NCI-H2081 treated with DMSO at 0.1 percent for 48 hours (cell line): Measurements from ENCODE around the gene ENTPD2.
A peak's percentile ranks its signal among the peaks of the same experiment; 100 is the strongest.
"Not testable (repeated sequence)": the region's sequence is repeated elsewhere in the genome, so short reads cannot be mapped to it uniquely, and the experiment has no call there.

Experiments
- DNase-seq: peaks from one replicate; lab custom pipeline; 2025; lab: John Stamatoyannopoulos, UW

ENTPD2 gene

DNA sequence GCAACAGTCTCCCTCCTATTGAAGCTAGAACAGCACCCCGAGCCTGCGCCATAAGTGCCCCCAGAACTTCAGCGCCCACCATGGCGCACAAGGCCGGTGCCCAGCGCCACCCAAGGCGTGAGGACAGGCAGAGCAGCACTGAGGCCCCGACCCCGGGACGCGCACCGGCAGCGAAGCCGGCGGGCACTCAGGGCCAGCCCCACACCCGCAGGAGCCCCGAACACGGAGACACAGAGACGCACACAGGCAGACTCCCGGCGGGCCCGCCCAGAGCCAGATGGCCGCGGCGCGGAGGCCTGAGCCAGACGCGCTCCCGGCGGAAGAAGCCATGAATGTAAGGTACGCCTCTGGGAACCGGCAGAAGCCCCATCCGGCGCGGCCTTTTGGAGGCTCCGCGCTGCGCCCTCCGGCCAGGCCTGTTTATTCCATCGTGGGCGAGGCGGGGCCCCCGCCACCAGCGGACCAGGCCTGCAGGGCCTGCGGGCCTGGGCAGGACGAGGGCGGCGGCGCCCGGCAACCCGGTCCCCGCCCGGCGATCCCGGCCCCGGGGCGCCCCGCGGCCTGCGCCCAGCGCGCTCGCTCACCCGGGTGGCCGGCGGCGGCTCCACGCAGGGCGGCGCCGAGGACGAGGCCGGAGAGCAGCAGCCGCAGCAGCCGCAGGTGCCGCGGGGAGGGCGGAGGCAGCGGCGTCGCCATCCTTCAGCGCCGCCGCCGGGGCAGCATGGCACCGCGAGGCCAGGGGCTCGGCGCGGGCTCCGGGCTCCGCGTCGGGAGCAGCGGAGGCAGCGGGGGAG is 8.4 kb downstream of the ENTPD2 start:
- DNase-seq = no peak

DNA sequence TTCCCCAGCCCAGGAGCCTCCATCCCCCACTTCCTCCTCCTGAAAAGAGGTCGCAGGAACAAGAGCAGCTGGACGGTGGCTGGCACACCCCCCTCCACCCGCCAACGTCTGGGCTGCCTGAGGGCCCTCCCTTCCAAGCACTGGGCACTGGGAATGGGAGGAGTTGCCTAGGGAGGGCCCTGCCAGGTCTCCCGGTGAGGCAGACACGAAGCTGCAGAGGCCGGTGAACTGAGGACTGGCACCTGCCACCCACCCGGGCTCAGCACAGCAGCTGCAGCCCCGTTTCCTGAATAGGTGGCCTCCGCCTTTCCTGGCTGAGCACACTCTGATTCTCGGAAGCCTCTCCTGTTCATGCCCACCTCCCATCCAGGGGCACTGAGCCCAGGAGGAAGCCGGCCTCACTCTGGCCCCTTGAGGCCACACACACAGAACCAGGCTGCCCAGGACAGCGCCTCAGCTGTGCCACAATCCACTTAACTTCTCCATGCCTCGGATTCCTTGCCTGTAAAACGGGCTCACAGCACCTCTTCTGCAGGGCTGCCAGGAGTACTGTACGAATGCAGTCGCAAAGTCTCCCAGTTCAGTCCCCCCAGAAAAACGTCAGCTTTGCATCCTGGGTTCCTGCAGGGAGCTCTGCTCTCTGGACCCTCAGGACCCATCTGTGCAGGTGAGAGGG is 9.2 kb downstream of the ENTPD2 start:
- DNase-seq = peak; percentile 37

DNA sequence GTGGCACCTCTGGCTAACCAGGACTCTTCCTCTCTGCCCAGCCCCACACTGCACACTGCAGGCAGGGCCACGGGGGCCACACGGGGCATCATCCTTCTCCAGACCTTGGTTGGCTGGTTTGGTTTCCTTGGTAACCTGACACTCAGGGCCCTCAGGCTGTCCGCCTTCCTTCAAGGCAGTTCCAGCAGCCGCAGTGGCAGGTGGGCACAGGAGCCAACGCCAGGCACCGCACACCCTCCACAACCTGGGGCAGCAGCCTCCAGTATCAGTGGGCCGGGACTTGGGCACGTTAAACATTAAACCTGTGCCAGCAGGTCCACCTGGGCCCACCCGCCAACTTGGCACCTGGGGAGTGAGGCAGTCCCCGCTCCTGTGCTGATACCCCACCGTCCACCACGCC is 9.8 kb downstream of the ENTPD2 start:
- no peak for DNase-seq

DNA sequence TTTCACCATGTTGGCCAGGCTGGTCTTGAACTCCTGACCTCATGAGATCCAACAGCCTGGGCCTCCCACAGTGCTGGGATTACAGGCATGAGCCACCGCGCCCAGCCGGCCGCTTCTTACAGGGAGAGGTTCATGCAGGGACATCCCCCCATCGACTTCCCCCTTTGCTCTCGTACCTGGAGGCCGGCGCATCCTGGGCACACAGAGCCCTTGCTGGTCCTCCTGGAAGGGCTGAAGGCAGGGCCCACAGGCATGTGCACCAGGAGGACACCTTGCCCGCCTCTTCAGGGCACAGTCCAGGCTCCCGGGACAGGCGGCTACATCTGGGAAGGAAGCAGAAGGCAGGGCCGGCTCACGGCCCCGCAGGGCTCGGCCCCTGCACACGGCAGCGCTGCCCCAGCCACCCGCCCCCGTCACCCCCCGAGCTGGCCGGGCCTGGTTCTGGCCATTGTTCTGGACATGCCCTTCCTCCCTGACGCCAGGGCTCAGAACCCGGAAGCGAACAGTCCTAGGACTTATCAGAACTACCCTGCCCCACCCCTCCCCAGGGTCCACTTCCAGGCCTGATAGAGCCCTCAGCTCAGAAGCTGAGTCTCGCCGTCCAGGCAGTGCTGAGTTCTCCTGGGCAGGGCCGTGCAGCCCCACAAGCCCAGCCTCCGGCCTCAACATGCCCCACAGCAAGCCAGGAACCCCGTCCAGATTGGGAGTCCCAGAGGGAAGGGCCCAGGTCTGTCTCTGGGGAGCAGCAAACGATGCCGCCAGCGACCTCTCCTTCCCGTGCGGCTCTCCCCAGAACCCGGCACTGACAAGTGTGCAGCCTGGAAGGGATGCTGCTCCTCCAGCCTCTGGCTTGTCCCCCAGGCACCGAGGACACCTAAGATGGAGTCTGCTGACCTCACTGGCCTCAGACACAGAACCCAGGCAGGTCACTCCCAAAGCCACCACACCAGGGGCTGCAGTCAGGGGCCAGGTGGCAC is 10.8 kb downstream of the ENTPD2 start:
- DNase-seq = no peak

DNA sequence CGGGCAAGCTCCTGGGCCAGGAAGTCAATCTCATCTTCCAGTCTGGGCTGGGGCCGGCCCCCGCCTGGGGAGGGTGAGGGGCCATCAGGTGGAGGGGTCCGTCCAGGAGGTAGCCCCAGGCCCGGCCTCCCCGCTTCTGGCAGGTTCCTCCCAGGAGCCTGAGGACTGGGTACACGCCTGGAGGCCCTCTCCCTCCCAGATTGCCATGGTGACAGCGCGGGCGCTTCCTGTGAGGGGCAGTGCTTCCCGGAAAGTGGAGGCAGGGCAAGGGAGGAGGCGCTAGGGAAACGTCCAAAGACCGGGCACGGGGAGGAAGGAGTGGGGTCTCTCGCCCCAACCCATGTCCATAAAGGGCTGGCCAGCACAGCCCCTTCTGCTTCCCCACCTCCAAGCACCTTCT is 12.7 kb downstream of the ENTPD2 start:
- no peak for DNase-seq

DNA sequence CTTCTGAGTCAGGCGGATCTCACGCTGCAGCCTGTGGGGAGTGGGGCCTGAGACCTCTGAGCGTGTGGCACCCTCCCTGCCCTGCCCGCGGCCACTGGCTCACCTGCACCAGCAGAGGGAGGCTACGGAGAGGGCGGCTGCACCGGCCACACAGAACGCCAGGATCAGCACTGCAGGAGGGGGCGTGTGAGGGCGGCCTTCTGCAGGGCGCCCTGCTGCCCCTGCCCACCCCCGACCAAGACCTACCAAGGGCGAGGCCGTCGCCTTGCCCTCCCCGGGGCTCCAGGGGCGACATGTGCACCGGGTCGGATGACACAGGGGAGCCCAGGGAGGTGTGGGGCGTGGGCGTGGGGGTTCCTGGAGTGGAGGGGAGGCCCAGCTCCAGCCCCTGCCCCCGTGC is 13.3 kb downstream of the ENTPD2 start:
- no peak for DNase-seq

DNA sequence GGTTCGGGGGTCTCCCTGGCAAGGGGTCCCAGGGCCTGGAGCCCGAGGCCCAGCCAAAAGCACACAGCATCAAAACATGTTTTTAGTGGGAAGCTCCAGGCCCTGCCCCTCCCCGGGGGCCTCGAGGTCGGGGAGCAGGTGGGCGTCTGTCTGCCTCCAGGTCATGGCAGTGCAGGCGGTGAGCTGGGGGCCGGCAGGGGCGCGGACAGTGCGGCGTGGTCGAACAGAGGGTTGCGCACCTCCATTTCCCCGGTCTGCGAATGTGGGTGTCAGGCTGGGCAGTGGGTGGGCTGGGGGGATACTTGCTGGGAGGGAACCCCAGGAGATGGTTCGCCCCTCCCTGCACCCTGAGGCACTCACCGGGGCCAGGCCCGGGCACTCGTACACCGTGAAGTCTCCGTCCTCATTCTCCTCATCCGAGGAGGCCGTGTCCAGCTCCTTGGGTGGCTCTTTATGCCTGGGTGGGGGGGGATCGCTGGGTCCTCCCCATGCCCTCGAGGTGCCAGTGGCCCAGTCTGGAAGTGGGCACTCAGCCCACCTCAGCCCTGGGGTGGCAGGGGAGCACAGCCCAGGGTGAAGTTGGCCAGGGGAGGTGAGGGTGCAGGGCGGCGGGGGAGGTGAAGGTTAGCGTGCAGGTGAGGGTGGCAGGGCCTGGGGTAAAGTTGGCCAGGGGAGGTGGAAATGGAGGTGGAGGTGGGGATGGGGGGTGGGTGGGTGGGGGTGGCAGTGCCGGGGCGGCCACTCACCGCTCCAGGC is 14.1 kb downstream of the ENTPD2 start:
- DNase-seq = no peak

DNA sequence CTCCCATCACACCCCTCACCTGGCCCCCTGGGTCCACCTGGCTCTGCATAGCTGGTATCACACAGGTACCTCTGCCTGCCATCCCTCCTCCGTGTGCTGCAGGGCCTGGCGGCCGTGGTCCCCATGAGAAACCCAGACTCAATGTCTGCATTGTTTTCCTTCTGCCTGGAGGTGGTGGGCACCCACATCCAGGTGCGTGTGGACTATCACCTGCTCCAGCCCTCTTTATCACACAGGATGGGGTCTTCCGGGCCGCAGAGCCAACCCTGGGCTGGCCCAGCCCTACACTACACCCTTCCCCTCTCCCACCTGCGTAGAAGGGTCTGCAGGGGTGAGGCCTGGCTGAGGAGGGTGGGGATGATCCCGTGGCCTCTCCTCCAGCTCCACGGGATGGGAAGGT is 14.9 kb downstream of the ENTPD2 start:
- no peak for DNase-seq

DNA sequence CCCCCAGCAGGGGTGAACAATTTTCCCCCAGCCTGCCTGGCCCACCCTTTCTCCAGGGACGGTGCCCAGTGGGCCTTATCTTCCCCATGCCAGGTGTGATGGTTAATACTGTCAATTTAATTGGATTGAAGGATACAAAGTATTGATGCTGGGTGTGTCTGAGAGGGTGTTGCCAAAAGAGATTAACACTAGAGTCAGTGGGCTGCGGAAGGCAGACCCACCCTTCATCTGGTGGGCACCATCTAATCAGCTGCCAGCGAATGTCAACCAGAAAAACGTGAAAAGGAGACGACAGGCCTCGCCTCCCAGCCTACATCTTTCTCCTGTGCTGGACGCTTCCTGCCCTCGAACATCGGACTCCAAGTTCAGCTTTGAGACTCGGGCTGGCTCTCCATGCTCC is 16.4 kb downstream of the ENTPD2 start:
- DNase-seq = no peak

DNA sequence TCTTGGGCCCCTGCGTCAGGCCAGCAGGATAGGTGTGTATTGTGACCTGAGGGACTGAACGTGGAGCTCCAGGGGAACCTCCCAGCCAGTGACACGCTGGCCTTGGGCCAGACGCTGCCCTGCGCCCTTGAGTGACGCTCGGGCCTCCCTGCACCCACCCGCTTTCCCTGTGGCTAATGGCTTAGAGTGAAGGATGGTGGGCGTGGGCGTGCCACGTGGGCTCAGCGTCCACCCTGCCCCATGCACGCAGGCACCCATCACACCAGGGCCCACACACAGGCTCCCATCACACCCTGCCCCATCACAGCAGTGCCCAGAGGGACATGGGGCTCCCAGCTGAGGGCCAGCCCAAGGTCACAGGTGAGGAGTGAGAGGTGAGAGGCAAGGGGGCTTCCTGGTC is 16.8 kb downstream of the ENTPD2 start:
- DNase-seq = no peak

DNA sequence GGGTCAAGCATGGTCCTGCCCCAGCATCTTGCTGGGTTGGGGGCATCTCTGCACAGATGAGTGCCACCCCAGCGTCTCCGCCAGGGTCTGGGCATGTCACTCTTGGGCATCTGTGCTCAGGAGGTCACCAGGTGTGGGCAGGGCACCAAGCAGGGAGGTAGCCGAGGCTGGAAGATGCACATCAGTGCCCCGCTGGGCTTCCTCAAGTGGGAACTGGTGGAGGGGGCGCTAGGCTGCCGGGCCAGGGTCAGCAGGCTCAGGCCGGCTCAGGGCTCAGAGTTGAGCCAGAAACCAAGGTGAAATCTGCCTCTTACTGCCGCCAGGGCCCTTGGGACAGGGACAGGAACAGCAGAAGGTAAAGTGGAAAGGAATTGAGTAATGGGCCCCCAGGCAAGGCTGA is 17.9 kb downstream of the ENTPD2 start:
- DNase-seq = no peak

DNA sequence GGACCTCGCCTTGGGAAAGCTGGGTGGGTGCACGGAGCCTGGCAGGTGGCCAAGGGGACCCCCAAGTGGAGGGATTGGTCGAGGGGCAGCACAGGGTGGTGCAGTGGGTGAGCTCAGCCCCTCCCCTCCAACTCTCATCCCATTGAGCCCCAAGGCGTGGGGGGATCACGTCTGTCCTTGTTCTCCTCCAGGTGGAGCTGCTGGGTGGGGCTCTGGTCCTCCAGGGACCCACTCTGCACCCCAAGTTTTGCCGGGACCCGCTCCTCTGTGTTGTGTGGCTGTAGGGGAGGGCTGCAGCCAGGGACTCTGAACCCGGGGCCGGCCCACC is 18.4 kb downstream of the ENTPD2 start:
- no peak for DNase-seq

DNA sequence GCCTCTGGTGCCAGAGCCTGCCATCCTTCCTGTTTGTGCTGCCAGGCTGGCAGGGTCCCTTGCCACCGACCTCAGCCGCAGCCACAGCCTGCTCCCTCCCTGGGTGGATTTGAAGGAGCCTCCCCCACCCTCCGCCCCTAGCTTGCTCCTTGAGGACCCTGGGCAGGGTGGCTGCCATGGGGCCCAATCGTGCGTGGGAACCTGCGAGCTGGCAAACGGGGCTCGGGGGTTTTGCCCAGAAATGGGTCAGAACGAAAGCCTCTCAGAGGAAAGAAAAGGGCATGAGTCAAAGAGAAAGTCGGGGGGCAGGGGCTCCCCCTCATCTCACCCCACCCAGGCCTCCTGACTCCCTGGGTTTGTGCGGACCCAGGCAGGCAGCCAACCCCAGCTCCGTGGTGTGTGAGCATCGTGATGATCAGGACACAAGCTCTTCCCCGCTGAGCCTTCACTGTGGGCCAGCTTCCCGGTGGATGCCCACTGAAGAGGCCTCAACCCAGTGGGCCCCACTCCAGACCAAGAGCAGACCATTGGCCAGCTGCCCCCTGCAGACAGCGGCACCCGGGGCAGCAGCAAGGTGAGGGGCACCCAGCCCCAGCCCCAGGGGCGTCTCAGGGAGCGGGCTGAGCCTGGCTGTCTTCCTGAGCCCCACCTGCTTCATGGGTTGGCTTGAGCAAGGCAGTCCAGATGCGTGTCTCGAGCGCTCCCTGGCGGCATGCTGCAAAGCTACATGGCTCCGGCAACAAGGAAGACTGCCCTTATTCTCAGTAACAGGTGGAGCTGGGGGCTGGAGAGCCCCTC is 19.0 kb downstream of the ENTPD2 start:
- DNase-seq = peak; percentile 31

DNA sequence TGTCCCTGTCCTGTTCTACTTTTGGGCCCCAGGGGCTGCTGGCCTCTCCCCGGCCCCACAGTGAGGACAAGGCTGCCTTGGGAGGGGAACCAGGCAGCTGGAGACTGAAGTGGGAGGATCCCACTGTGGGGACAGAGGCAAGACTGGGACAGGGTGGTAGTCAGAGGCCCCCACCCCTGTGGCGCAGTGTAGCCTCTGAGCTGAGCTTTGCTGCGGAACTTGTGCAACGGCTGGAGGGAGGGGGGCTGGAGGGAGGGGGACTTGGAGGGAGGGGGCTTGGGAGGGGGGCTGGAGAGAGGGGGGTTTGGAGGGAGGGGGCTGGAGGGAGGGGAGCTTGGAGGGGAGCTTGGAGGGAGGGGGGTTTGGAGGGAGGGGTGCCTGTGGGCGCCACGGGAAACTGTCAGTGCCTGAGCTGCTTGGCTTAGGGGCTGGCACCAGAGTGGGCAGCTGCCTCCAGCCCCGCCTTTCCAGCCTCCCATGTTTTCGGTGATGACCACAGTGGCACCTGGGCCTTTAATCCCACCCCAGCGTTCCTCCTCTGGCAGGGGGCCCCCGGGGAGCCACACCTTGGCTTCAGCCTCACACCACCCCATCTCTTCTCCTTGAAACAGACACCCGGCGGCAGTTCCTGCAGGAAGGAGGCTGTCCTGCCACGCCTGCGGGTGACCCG is 19.7 kb downstream of the ENTPD2 start:
- no peak for DNase-seq

DNA sequence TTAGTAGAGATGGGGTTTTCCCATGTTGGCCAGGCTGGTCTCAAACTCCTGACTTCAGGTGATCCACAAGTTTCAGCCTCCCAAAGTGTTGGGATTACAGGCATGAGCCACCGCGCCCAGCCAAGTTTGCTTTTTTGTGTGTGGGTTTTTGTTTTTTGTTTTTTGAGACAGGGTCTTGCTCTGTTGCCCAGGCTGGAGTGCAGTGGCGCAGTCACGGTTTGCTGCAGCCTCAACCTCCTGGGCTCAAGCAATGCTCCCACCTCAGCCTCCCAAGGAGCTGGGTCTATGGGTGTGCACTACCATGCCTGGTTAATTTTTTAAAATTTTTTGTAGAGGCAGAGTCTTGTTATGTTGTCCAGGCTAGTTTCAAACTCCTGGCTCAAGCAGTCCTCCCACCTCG is 20.4 kb downstream of the ENTPD2 start:
- not testable (repeated sequence) for DNase-seq

DNA sequence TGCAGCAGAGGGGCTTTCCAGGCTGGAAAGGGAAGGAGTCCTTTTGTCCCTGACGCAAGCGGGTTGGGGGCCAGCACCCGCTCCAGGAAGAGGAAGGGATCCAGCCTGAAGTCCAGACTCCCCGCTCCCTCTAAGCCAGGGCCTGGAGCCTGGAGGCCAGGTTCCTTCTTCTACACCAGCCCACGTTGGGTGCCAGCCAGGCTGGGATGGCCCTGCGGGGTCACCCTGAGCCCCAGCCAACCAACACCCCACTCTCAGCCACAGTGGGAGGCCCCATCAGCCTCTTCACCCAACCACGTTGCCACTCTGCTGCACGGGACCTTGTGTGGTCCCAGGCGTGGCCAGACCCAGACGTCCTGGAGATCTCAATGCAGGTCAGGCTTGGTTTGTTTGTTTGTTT is 21.0 kb downstream of the ENTPD2 start:
- no peak for DNase-seq

DNA sequence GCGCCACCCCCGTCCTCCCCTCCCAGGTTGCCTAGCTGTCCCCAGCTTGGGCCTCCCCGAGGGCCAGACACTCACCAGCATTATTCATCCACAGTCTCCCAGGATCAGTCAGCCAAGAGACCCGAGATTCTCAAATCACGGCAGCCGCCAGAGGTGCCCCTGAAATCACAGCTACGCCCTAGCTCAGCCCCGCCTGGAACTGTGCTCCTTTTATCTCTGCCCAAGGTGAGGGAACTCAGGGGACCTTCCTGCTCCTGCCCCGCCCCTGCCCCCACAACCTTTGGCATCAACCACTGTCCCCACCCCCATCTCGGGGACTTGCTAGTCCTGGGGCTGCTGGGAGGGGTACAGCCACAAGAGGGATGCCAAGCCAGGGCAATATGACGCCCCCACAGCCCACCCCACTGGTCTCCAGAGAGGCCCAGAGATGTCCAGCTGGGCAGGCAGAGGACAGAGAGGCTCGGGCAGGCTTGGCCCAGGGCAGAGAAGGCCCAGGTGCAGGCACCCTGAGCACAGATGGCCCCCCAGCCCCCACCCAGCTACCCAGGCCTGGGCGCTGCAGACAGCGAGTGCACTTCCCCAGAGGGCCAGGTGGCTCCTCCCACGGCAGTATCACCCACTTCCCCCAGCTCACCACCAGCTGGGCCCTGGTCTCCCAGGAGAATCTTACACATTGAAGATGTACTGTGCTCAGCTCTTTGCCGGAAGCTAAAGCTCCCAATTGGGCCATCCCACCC is 21.8 kb downstream of the ENTPD2 start, which contains the start of gene FUT7:
Gene FUT7, minus strand, starts transcription at position 185 of the 737 bp plus-strand sequence. Its CDS starts 97 bp downstream, at position 88.
- DNase-seq = no peak

DNA sequence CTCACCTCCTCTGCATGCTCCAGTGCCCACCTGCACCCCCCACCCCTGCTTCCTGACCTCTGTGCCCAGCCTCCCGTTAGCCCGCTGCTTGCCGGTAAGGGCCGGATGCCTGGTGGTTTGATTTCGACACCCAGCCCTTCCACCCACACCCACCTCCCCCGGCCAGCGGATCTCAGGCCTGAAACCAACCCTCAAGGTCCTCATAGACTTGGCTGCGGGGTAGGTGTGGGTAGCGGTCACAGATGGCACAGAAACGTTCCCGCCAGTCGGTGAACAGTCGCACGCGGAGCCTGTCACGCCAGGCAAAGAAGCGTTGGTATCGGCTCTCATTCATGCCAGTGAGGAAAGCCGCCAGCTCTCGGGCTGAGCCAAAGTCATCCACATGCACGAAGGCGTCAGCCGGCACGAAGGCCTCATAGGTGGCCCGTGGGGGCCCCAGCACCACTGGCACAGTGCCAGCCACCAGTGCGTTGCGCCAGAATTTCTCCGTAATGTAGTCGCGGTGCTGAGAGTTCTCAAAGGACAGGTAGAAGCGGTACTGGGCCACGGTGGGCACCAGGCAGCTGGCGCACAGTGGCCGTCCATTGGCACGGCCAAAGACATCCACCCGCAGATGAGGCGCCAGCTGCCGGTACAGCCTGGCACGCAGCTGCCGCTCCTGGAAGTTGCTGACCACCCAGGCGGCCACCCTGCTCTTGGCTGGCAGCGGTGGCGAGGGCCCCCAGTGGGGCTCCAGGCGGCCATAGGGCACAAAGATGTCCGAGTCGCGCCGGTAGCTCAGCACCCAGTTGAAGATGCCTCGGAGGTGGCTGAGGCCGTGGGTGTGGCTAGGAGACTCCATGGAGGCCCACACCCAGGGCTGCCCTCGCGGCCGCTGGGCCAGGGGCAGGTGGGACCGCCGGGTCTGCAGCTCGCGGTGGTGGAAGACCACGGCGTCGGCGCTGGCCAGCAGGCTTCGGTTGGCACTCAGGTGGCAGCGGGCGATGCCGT is 23.0 kb downstream of the ENTPD2 start:
- DNase-seq = no peak
